Astrocyte (in vitro differentiated cells and primary cell): ENCODE data around the gene SCT. TPM values are rescaled to one million over a fixed set of nuclear protein-coding genes. Genes with fewer than 3 reads are reported as not detected.
A peak's percentile ranks its signal among the peaks of the same experiment; 100 is the strongest.

ENCODE experiments used
- DNase-seq: peaks from one replicate; pipeline ENCODE4 v3.0.0-alpha.2; 2010; ENCODE audit warnings: low read depth
- FAIRE-seq: peaks from 2 replicates; lab custom pipeline; 2011; peaks lifted over from hg19 to GRCh38; lab: Jason Lieb, UNC
- H2AFZ ChIP-seq: 2 replicates; pipeline ENCODE4 v1.6.0; 2012; ENCODE audit warnings: low read depth, low read length, inconsistent platforms
- H3K27ac ChIP-seq: 2 replicates; pipeline ENCODE4 v1.5.1; 2011; ENCODE audit warnings: low read depth, low read length, inconsistent platforms
- H3K27me3 ChIP-seq: 2 replicates; pipeline ENCODE4 v1.6.0; 2011; ENCODE audit warnings: low read length, inconsistent platforms; ENCODE audit not compliant: insufficient read depth
- H3K36me3 ChIP-seq: 2 replicates; pipeline ENCODE4 v1.5.1; 2011; ENCODE audit warnings: low read length, inconsistent platforms; ENCODE audit not compliant: insufficient read depth
- H3K4me1 ChIP-seq: 2 replicates; pipeline ENCODE4 v1.5.1; 2011; ENCODE audit warnings: low read length, inconsistent platforms; ENCODE audit not compliant: insufficient read depth
- H3K4me2 ChIP-seq: 2 replicates; pipeline ENCODE4 v1.6.0; 2012; ENCODE audit warnings: low read length, inconsistent platforms
- H3K4me3 ChIP-seq: 2 replicates; pipeline ENCODE4 v1.5.1; 2011; ENCODE audit warnings: low read depth, mild to moderate bottlenecking, low read length, inconsistent platforms; ENCODE audit not compliant: insufficient read depth
- H3K79me2 ChIP-seq: 2 replicates; pipeline ENCODE4 v1.6.0; 2012; ENCODE audit warnings: mild to moderate bottlenecking, low read length, inconsistent platforms; ENCODE audit not compliant: insufficient read depth
- H3K9ac ChIP-seq: 2 replicates; pipeline ENCODE4 v1.6.0; 2012; ENCODE audit warnings: mild to moderate bottlenecking, low read length, inconsistent platforms
- H3K9me3 ChIP-seq: 2 replicates; pipeline ENCODE4 v1.5.1; 2012; ENCODE audit warnings: low read depth, mild to moderate bottlenecking, low read length, inconsistent platforms; ENCODE audit not compliant: insufficient read depth
- H4K20me1 ChIP-seq: 2 replicates; pipeline ENCODE4 v1.6.0; 2012; ENCODE audit warnings: low read length, inconsistent platforms; ENCODE audit not compliant: insufficient read depth
- H3K27ac Mint-ChIP-seq: one replicate; pipeline ENCODE4 v1.8.0; 2021; ENCODE audit warnings: mild to moderate bottlenecking, mixed read lengths; ENCODE audit not compliant: unreplicated experiment
- H3K27me3 Mint-ChIP-seq: one replicate; pipeline ENCODE4 v1.8.0; 2021; ENCODE audit warnings: low read depth, mixed read lengths; ENCODE audit not compliant: unreplicated experiment
- H3K36me3 Mint-ChIP-seq: one replicate; pipeline ENCODE4 v1.8.0; 2021; ENCODE audit warnings: low read depth, mixed read lengths; ENCODE audit not compliant: unreplicated experiment
- H3K4me1 Mint-ChIP-seq: one replicate; pipeline ENCODE4 v1.8.0; 2021; ENCODE audit warnings: low read depth, mixed read lengths; ENCODE audit not compliant: unreplicated experiment
- H3K4me3 Mint-ChIP-seq: one replicate; pipeline ENCODE4 v1.8.0; 2021; ENCODE audit warnings: mild to moderate bottlenecking, moderate library complexity, mixed read lengths; ENCODE audit not compliant: unreplicated experiment
- H3K9me3 Mint-ChIP-seq: one replicate; pipeline ENCODE4 v1.8.0; 2021; ENCODE audit warnings: mild to moderate bottlenecking, mixed read lengths; ENCODE audit not compliant: unreplicated experiment
- EZH2 ChIP-seq: IDR thresholded peaks from 2 replicates; pipeline ENCODE4 v1.6.1; 2012; ENCODE audit warnings: mild to moderate bottlenecking, low read length, inconsistent platforms; ENCODE audit not compliant: insufficient read depth
- total RNA-seq: library from RNA; stranded (reverse); gene quantifications from 2 replicates; pipeline ENCODE4 v1.2.1, GENCODE V29; 2021
- TF ChIP-seq, protein P1 (sequence below): IDR thresholded peaks from 2 replicates; pipeline ENCODE4 v1.5.1; 2011; ENCODE audit warnings: low read depth, mild to moderate bottlenecking, inconsistent platforms, low read length, moderate library complexity; ENCODE audit not compliant: insufficient read depth

Gene SCT
- total RNA-seq, 1 donor from 2014 or later, result 2.0 TPM

DNA sequence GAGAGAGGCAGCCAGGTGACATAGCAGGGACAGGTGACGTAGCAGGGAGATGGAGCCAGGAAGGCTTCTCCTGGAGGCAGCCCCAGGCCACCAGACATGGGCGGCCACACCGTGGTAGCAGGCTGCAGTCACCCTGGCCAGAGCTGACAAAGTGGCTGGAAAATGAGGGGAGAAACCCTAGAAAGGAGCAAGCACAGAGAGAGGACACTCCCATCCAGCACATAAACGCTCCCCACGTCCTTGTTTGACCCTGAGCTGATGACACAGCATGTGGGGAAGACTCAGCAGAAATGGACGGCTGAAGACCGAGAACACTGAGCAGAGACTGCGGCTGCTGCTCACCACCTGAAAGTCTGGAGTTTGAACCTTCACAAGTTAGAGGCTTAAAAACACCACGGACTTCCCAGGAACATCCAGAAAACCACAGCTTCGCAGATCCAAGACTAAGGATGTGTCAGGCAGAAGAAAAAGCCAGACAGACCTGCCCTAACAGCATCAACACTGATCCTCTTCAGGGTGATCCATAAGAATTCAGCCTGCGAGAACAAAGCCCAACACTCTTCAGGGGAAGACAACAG, 38.8 kb upstream of the SCT start:
- Histone ChIP-seq H3K4me2 (no peak overlapping the region), H3K9me3 (no peaks in the 10 kb centered on the region), H4K20me1 (peaks cover 41% of the 10 kb centered on the region), H3K4me1 (no peaks in the 10 kb centered on the region), H3K27ac (no peak overlapping the region), H3K79me2 (no peaks in the 10 kb centered on the region), H3K36me3 (peaks cover 2% of the 10 kb centered on the region), H3K9ac (no peak overlapping the region), H2AFZ (no peak overlapping the region), H3K27me3 (no peaks in the 10 kb centered on the region), H3K4me3 (no peak overlapping the region)
- H3K36me3 Mint-ChIP-seq, result peaks cover 25% of the 10 kb centered on the region
- DNase-seq (peak; percentile 4), FAIRE-seq (no peak)
- H3K9me3 Mint-ChIP-seq, result no peaks in the 10 kb centered on the region
- TF ChIP-seq, protein P1, sequence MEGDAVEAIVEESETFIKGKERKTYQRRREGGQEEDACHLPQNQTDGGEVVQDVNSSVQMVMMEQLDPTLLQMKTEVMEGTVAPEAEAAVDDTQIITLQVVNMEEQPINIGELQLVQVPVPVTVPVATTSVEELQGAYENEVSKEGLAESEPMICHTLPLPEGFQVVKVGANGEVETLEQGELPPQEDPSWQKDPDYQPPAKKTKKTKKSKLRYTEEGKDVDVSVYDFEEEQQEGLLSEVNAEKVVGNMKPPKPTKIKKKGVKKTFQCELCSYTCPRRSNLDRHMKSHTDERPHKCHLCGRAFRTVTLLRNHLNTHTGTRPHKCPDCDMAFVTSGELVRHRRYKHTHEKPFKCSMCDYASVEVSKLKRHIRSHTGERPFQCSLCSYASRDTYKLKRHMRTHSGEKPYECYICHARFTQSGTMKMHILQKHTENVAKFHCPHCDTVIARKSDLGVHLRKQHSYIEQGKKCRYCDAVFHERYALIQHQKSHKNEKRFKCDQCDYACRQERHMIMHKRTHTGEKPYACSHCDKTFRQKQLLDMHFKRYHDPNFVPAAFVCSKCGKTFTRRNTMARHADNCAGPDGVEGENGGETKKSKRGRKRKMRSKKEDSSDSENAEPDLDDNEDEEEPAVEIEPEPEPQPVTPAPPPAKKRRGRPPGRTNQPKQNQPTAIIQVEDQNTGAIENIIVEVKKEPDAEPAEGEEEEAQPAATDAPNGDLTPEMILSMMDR, result no peak
- no peak for TF ChIP-seq EZH2
- H3K27me3 Mint-ChIP-seq, result no peaks in the 10 kb centered on the region
- peaks cover 8% of the 10 kb centered on the region for H3K4me1 Mint-ChIP-seq
- H3K27ac Mint-ChIP-seq, result peak overlapping the region; percentile 53
- H3K4me3 Mint-ChIP-seq, result no peak overlapping the region

DNA sequence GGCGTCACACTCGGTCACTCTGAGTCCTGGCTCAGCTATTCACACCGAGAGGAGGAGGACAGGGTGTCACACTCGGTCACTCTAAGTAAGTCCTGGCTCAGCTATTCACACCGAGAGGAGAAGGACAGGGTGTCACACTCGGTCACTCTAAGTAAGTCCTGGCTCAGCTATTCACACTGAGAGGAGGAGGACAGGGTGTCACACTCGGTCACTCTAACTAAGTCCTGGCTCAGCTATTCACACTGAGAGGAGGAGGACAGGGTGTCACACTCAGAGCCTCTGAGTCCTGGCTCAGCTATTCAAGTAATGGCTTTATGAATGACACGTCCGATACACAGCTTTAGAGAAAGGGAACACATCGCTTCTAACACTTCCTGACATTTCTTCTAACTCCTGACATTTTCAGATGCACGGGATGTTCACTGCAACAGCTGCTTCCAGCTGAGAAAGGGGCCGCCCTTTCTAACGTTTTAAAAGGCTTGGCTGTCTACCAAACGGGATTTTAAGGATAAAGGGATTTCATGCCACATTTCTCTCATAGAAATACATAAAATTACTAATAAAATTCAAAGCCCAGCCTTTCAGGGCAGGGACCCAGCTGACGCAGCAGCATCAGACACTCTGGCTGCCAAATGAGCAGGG, 38.2 kb upstream of the SCT start:
- Histone ChIP-seq H3K27me3 (no peaks in the 10 kb centered on the region), H2AFZ (no peak overlapping the region), H3K27ac (no peak overlapping the region), H4K20me1 (peaks cover 44% of the 10 kb centered on the region), H3K4me3 (no peak overlapping the region), H3K4me1 (no peaks in the 10 kb centered on the region), H3K9ac (no peak overlapping the region), H3K79me2 (no peaks in the 10 kb centered on the region), H3K36me3 (peaks cover 2% of the 10 kb centered on the region), H3K9me3 (no peaks in the 10 kb centered on the region), H3K4me2 (no peak overlapping the region)
- TF ChIP-seq, protein P1, result no peak
- no peak for TF ChIP-seq EZH2
- DNase-seq (no peak), FAIRE-seq (no peak)
- no peak overlapping the region for H3K27ac Mint-ChIP-seq
- H3K4me1 Mint-ChIP-seq, result peaks cover 8% of the 10 kb centered on the region
- H3K9me3 Mint-ChIP-seq, result no peaks in the 10 kb centered on the region
- H3K4me3 Mint-ChIP-seq, result no peak overlapping the region
- peaks cover 25% of the 10 kb centered on the region for H3K36me3 Mint-ChIP-seq
- H3K27me3 Mint-ChIP-seq, result no peaks in the 10 kb centered on the region
